ENCODE measurements around the gene APOL6. TPM values are rescaled to one million over a fixed set of nuclear protein-coding genes. Genes with fewer than 3 reads are reported as not detected.

The APOL6 gene
- total and polyA plus RNA-seq, 2 of the 13 experiments (the other 11 are each of a cell fraction or from before 2014, with no cell fraction given), result 5.2 to 7.5 TPM

DNA sequence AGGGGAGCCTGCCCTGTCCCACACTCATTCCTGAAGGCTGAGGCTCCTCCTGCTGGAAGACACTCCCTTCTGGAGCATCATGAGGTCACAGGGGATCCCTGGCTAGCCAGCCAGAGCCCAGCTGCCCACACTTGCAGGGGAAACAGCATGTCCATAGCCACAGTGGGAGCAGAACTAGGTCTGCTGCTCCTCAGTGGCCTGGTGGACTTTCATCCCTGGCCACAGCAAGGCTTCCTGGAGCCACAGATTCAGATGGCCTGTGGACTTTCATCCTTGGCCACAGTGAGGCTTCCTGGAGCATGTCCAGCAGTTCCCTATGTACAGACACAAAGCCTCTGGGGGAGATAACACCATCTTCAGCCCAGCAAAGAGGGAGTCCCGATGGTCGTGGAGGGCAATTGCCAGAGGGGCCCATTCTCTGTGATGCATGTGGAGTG lies 5.9 kb upstream of the APOL6 start (continued):
- TF ChIP-seq ZNF839 (CRISPR knock-in tag; IDR thresholded peaks at IDR 0.05; ENCODE audit: borderline replicate concordance), result no peak
- TF ChIP-seq, protein P1, sequence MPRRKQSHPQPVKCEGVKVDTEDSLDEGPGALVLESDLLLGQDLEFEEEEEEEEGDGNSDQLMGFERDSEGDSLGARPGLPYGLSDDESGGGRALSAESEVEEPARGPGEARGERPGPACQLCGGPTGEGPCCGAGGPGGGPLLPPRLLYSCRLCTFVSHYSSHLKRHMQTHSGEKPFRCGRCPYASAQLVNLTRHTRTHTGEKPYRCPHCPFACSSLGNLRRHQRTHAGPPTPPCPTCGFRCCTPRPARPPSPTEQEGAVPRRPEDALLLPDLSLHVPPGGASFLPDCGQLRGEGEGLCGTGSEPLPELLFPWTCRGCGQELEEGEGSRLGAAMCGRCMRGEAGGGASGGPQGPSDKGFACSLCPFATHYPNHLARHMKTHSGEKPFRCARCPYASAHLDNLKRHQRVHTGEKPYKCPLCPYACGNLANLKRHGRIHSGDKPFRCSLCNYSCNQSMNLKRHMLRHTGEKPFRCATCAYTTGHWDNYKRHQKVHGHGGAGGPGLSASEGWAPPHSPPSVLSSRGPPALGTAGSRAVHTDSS (CRISPR knock-in tag; conservative IDR thresholded peaks at IDR 0.05), result no peak
- TF ChIP-seq HBP1 (CRISPR knock-in tag; IDR thresholded peaks at IDR 0.05; ENCODE audit: low read depth), result no peak
- 0 out of 2 replicates have a peak, but pooled peaks have one; percentile 33 for TF ChIP-seq ZNF12 (CRISPR knock-in tag; IDR thresholded peaks at IDR 0.05)
- TF ChIP-seq GABPA (IDR thresholded peaks at IDR 0.05; ENCODE audit: low read depth, low read length), result no peak
- TF ChIP-seq GABPA (CRISPR knock-in tag; IDR thresholded peaks at IDR 0.05; ENCODE audit: low read depth), result no peak
- TF ChIP-seq ZMAT5 (CRISPR knock-in tag; IDR thresholded peaks at IDR 0.05; ENCODE audit: borderline replicate concordance, low read depth), result no peak
- TF ChIP-seq HIVEP1 (CRISPR knock-in tag; IDR thresholded peaks at IDR 0.05), result no peak
- TF ChIP-seq NR2F2 (IDR thresholded peaks at IDR 0.05; ENCODE audit: borderline replicate concordance, low read depth), result no peak
- TF ChIP-seq ZNF547 (CRISPR knock-in tag; IDR thresholded peaks at IDR 0.05), result no peak
- TF ChIP-seq ZNF775 (CRISPR knock-in tag; IDR thresholded peaks at IDR 0.05; ENCODE audit: borderline replicate concordance), result no peak
- TF ChIP-seq IRF2 (CRISPR knock-in tag; IDR thresholded peaks at IDR 0.05), result peak; percentile 84
- TF ChIP-seq HOMEZ (CRISPR knock-in tag; IDR thresholded peaks at IDR 0.05; ENCODE audit: low read depth), result peak; percentile 67; the same call in 1 of the 2 replicates
- no peak for TF ChIP-seq BHLHE40 (IDR thresholded peaks at IDR 0.05; ENCODE audit: low read length)
- no peak for TF ChIP-seq KLF15 (CRISPR knock-in tag; IDR thresholded peaks at IDR 0.05; ENCODE audit: borderline replicate concordance)
- TF ChIP-seq JDP2 (CRISPR knock-in tag; IDR thresholded peaks at IDR 0.05; ENCODE audit: borderline replicate concordance), result no peak
- TF ChIP-seq ARHGAP35 (CRISPR knock-in tag; IDR thresholded peaks at IDR 0.05; ENCODE audit: borderline replicate concordance), result no peak
- TF ChIP-seq ZNF674 (CRISPR knock-in tag; IDR thresholded peaks at IDR 0.05; ENCODE audit: low read depth), result no peak
- no peak for TF ChIP-seq ZNF33A (CRISPR knock-in tag; IDR thresholded peaks at IDR 0.05; ENCODE audit: borderline replicate concordance)
- TF ChIP-seq, protein P2, sequence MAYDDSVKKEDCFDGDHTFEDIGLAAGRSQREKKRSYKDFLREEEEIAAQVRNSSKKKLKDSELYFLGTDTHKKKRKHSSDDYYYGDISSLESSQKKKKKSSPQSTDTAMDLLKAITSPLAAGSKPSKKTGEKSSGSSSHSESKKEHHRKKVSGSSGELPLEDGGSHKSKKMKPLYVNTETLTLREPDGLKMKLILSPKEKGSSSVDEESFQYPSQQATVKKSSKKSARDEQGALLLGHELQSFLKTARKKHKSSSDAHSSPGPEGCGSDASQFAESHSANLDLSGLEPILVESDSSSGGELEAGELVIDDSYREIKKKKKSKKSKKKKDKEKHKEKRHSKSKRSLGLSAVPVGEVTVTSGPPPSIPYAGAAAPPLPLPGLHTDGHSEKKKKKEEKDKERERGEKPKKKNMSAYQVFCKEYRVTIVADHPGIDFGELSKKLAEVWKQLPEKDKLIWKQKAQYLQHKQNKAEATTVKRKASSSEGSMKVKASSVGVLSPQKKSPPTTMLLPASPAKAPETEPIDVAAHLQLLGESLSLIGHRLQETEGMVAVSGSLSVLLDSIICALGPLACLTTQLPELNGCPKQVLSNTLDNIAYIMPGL (CRISPR knock-in tag; IDR thresholded peaks at IDR 0.05; ENCODE audit: borderline replicate concordance in 1 of 2, low read depth in 1 of 2), result no peak
- TF ChIP-seq ZSCAN12 (CRISPR knock-in tag; IDR thresholded peaks at IDR 0.05), result no peak
- no peak for TF ChIP-seq ZFYVE20 (CRISPR knock-in tag; IDR thresholded peaks at IDR 0.05; ENCODE audit: borderline replicate concordance, low read depth)
- 0 out of 2 replicates have a peak, but pooled peaks have one; percentile 21 for TF ChIP-seq ZFY (CRISPR knock-in tag; IDR thresholded peaks at IDR 0.05)
- no peak for TF ChIP-seq ZNF343 (CRISPR knock-in tag; IDR thresholded peaks at IDR 0.05)
- no peak for TF ChIP-seq ZBTB8A (CRISPR knock-in tag; IDR thresholded peaks at IDR 0.05; ENCODE audit: borderline replicate concordance, low read depth)
